ENCODE data around the gene SLC25A24.

DNA sequence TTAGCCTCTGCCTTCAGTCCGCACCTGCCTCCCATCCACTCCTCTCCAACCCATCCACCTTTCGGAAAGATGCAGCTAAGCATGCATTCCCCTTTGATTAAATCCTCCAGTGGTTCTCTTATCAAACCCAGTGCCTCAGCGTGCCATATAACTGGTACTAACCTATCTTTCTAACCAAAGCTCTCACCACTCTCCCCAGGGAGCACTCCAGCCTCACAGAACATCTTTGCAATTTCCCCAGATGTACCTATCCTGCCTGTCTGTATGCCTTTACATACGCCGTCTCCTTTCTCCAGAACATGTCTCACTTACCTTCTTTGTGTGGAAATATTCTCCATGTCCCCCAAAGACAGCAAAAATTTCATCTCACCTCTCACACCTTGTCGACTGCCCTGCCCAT, 80.0 kb downstream of the SLC25A24 start:
- TF ChIP-seq, protein P1, sequence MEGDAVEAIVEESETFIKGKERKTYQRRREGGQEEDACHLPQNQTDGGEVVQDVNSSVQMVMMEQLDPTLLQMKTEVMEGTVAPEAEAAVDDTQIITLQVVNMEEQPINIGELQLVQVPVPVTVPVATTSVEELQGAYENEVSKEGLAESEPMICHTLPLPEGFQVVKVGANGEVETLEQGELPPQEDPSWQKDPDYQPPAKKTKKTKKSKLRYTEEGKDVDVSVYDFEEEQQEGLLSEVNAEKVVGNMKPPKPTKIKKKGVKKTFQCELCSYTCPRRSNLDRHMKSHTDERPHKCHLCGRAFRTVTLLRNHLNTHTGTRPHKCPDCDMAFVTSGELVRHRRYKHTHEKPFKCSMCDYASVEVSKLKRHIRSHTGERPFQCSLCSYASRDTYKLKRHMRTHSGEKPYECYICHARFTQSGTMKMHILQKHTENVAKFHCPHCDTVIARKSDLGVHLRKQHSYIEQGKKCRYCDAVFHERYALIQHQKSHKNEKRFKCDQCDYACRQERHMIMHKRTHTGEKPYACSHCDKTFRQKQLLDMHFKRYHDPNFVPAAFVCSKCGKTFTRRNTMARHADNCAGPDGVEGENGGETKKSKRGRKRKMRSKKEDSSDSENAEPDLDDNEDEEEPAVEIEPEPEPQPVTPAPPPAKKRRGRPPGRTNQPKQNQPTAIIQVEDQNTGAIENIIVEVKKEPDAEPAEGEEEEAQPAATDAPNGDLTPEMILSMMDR (IDR thresholded peaks at IDR 0.05 in 4 of 5, conservative IDR thresholded peaks at IDR 0.05 in 1 of 5): no peak
- no peak for TF ChIP-seq POLR2A (IDR thresholded peaks at IDR 0.05)

Measured in gastrocnemius medialis (tissue), 4 donors.